Upper lobe of left lung (tissue), 4 donors: ENCODE measurements around the gene ABHD17A.

Experiments used
- CTCF ChIP-seq, 6 experiments: fragments of 450-650 bp in 4 of 6; fragments of 200-600 bp in 2 of 6; sonication (generic) in 2 of 6; IDR thresholded peaks; one replicate each; pipeline ENCODE4 v1.5.1; 2016 to 2019; ENCODE audit warnings: antibody characterized with exemption in 6 of 6
- EP300 ChIP-seq, 4 donors: sonication (generic); formaldehyde crosslinking; IDR thresholded peaks; one replicate each; pipeline ENCODE4 v1.5.1; 2017; ENCODE audit warnings: antibody characterized with exemption in 4 of 4, control low read depth in 2 of 4
- POLR2A ChIP-seq, 4 donors: fragments of 450-650 bp; IDR thresholded peaks; one replicate each; pipeline ENCODE4 v1.5.1; 2016 to 2017; ENCODE audit warnings: antibody characterized with exemption in 4 of 4, mild to moderate bottlenecking in 2 of 4
- POLR2AphosphoS5 ChIP-seq, 2 donors: sonication (generic); formaldehyde crosslinking; IDR thresholded peaks; one replicate each; pipeline ENCODE4 v1.5.1; 2017; ENCODE audit warnings: antibody characterized with exemption in 2 of 2

DNA sequence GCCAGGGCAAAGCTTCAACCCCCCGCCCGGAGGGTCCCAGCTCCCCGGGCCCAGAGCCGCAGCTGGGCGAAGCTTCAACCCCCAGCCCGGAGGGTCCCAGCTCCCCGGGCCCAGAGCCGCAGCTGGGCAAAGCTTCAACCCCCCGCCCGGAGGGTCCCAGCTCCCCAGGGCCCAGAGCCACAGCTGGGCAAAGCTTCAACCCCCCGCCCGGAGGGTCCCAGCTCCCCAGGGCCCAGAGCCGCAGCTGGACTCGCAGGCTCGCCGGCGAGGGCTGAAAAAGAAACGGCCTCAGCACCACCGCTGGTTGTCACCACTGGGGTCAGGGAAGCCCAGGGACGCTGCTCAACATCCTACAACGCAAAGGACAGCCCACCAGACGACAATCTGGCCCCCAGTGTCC lies 42.2 kb downstream of the ABHD17A start:
- no peak for TF ChIP-seq POLR2A (IDR thresholded peaks at IDR 0.05)
- no peak for TF ChIP-seq CTCF (IDR thresholded peaks at IDR 0.05)
- TF ChIP-seq EP300 (IDR thresholded peaks at IDR 0.05) = no peak
- TF ChIP-seq POLR2AphosphoS5 (IDR thresholded peaks at IDR 0.05) = no peak
